Measurements from ENCODE around the gene DHRSX. TPM values are rescaled to one million over a fixed set of nuclear protein-coding genes. Genes with fewer than 3 reads are reported as not detected.
"Not testable (repeated sequence)": the region's sequence is repeated elsewhere in the genome, so short reads cannot be mapped to it uniquely, and the experiment has no call there.

Gene DHRSX
- total and polyA plus RNA-seq, 2 of the 8 experiments (the other 6 are each of a cell fraction or from before 2014, with no cell fraction given), result 35.1 to 43.4 TPM

- H3K4me1 ChIP-seq (replicated peaks in 1 of 4; ENCODE audit: control insufficient read depth in 3 of 4, insufficient read depth in 4 of 4, low read length in 3 of 4); H3K4ac ChIP-seq (replicated peaks; ENCODE audit: insufficient read length, low read depth, low read length); H3K23ac ChIP-seq (ENCODE audit: insufficient read length); H2BK120ac ChIP-seq (replicated peaks; ENCODE audit: low read depth, low read length); H4K8ac ChIP-seq (ENCODE audit: extremely low read depth, insufficient read depth, low read length); H2BK15ac ChIP-seq (ENCODE audit: low read length); H3K4me2 ChIP-seq (ENCODE audit: insufficient read depth in 1 of 2, low read depth in 2 of 2, low read length in 2 of 2); H4K91ac ChIP-seq (replicated peaks; ENCODE audit: insufficient read length, low read length); DNase-seq (ENCODE audit: low read depth in 1 of 2, low spot score in 2 of 2); H4K20me1 ChIP-seq (replicated peaks in 1 of 2; ENCODE audit: control insufficient read depth in 1 of 2, insufficient read depth in 2 of 2, low read length in 2 of 2); H3K27me3 ChIP-seq (replicated peaks in 1 of 4; ENCODE audit: control insufficient read depth in 3 of 4, extremely low read depth in 1 of 4, insufficient read depth in 3 of 4, low read length in 3 of 4); H4K5ac ChIP-seq (ENCODE audit: insufficient read length, low read depth, low read length); H3K4me3 ChIP-seq (ENCODE audit: extremely low read depth in 1 of 4, insufficient read depth in 2 of 4, low read depth in 3 of 4, low read length in 4 of 4); H3K27ac ChIP-seq (ENCODE audit: low read depth, low read length); H3K23me2 ChIP-seq (ENCODE audit: low read depth, low read length); CTCF ChIA-PET (ENCODE audit: partially characterized antibody); POLR2A ChIA-PET (ENCODE audit: partially characterized antibody); H2AK5ac ChIP-seq (ENCODE audit: low read depth, low read length); H3K14ac ChIP-seq (ENCODE audit: insufficient read length); H2BK20ac ChIP-seq (ENCODE audit: low read length); H3K9ac ChIP-seq (replicated peaks in 1 of 4; ENCODE audit: extremely low read depth in 1 of 4, low read depth in 3 of 4, low read length in 3 of 4); H2AFZ ChIP-seq (ENCODE audit: low read length); H3K56ac ChIP-seq (replicated peaks; ENCODE audit: insufficient read length, low read depth, low read length): not testable (repeated sequence)
- H3K9me3 ChIP-seq (ENCODE audit: insufficient read depth in 2 of 2, low read depth in 1 of 2, low read length in 1 of 2), result peaks cover 25% of the 10 kb centered on the region in 2 experiments
- 88% methylated on average over 16 of the region's 17 CpGs; no CpG with 5 or more reads in 1 of the 2 experiments for WGBS, 2 experiments (ENCODE audit: extremely low coverage in 1 of 2, insufficient coverage in 1 of 2, insufficient read length in 1 of 2, insufficient replicate concordance in 2 of 2, low coverage in 1 of 2, low lambda C conversion rate in 2 of 2, missing lambda C conversion rate in 1 of 2)
- peaks cover 0 to 88% of the 10 kb centered on the region in 2 experiments for H3K79me2 ChIP-seq (ENCODE audit: control insufficient read depth in 1 of 2, insufficient read depth in 2 of 2, low read length in 2 of 2)
- peak; percentile 60 for FAIRE-seq
- peak overlapping the region; percentile 56; the same call in 1 of the 2 replicates for H2BK12ac ChIP-seq (ENCODE audit: low read depth, low read length)
- H3K18ac ChIP-seq (ENCODE audit: extremely low read depth, low read length), result 0 out of 2 replicates have a peak overlapping the region, but pooled peaks have one; percentile 21
- H3K79me1 ChIP-seq (ENCODE audit: low read depth, low read length), result peaks cover 16% of the 10 kb centered on the region
- 0 out of 2 replicates have a peak overlapping the region, but pooled peaks have one; percentile 84 for H2BK5ac ChIP-seq (ENCODE audit: low read depth, low read length)
- H3K36me3 ChIP-seq (ENCODE audit: control insufficient read depth in 2 of 4, insufficient read depth in 4 of 4, low read length in 3 of 4), result peaks cover 0 to 25% (median 8%) of the 10 kb centered on the region in 4 experiments; a peak in 4 of 8 replicates
Measured at GRCh38 chrX:2460821-2461710, 39.7 kb downstream of the DHRSX start.
